Natural killer cell (primary cell): ENCODE measurements around the gene ABCA4. TPM values are rescaled to one million over a fixed set of nuclear protein-coding genes. Genes with fewer than 3 reads are reported as not detected.

Experiments used
- ATAC-seq, 3 donors: fragments of 150-1000 bp in 2 of 3; fragments of 200-7000 bp in 1 of 3; cut with Tn5 transposase; 1 replicate in 1 of 3; 2 replicates in 2 of 3; pipeline ENCODE4 v1.10.0; 2021; ENCODE audit warnings: mild to moderate bottlenecking in 2 of 3, moderate library complexity in 2 of 3
- DNase-seq, 2 donors: peaks; one replicate each; pipeline versions ENCODE4 v3.0.0 to v3.0.0-alpha.2; 2013 to 2021; ENCODE audit warnings: mixed read lengths in 1 of 2
- H3K27ac ChIP-seq: one replicate; pipeline ENCODE4 v1.5.1; 2013; ENCODE audit warnings: mild to moderate bottlenecking, low read length
- H3K27me3 ChIP-seq: one replicate; pipeline ENCODE4 v1.6.1; 2013; ENCODE audit warnings: low read length; ENCODE audit not compliant: control insufficient read depth, insufficient read depth
- H3K36me3 ChIP-seq: one replicate; pipeline ENCODE4 v1.6.1; 2013; ENCODE audit warnings: low read length; ENCODE audit not compliant: control insufficient read depth, insufficient read depth
- H3K4me1 ChIP-seq: one replicate; pipeline ENCODE4 v1.6.1; 2013; ENCODE audit warnings: low read length; ENCODE audit not compliant: control insufficient read depth, insufficient read depth
- H3K4me3 ChIP-seq: one replicate; pipeline ENCODE4 v1.5.1; 2013; ENCODE audit warnings: low read length
- H3K9me3 ChIP-seq: one replicate; pipeline ENCODE4 v1.6.1; 2013; ENCODE audit warnings: low read length; ENCODE audit not compliant: control insufficient read depth, insufficient read depth
- H3K27ac Mint-ChIP-seq, 2 donors: one replicate each; pipeline ENCODE4 v1.8.0; 2022; ENCODE audit warnings: mild to moderate bottlenecking in 2 of 2, mixed read lengths in 2 of 2, moderate library complexity in 1 of 2
- H3K27me3 Mint-ChIP-seq, 2 donors: one replicate each; pipeline ENCODE4 v1.8.0; 2022; ENCODE audit warnings: low read depth in 2 of 2, mixed read lengths in 2 of 2
- H3K36me3 Mint-ChIP-seq: one replicate; pipeline ENCODE4 v1.8.0; 2022; ENCODE audit warnings: mixed read lengths
- H3K4me1 Mint-ChIP-seq, 2 donors: one replicate each; pipeline ENCODE4 v1.8.0; 2022; ENCODE audit warnings: mixed read lengths in 2 of 2
- H3K4me3 Mint-ChIP-seq: one replicate; pipeline ENCODE4 v1.8.0; 2022; ENCODE audit warnings: mild to moderate bottlenecking, moderate library complexity, mixed read lengths
- H3K9me3 Mint-ChIP-seq, 2 donors: one replicate each; pipeline ENCODE4 v1.8.0; 2022; ENCODE audit warnings: mixed read lengths in 2 of 2
- WGBS: methylation state at CpG from one replicate; pipeline ENCODE4 v1.1.7; 2013; ENCODE audit warnings: missing lambda C conversion rate; ENCODE audit not compliant: insufficient coverage; 5-methylcytosine and 5-hydroxymethylcytosine counted together
- intact Hi-C: fragments of 100-400 bp; cut with micrococcal nuclease; formaldehyde crosslinking; loops from one replicate; pipeline ENCODE4 v1.14.2; 2022
- total RNA-seq, 4 donors: library from RNA; stranded (reverse); fragments of 120-200 nt in 1 of 4; gene quantifications; one replicate each; pipeline versions ENCODE4 v1.2.3 to v1.2.4, GENCODE V29; 2013 to 2022
- TF ChIP-seq, protein P1 (sequence below): fragments of 200-600 bp; IDR thresholded peaks from one replicate; pipeline ENCODE4 v1.8.0; 2022; ENCODE audit warnings: antibody characterized with exemption

Gene ABCA4
- total RNA-seq, 3 donors from 2014 or later (not counting 1 experiment from before 2014, with no cell fraction given), result 0.48 TPM; not detected in 2

DNA sequence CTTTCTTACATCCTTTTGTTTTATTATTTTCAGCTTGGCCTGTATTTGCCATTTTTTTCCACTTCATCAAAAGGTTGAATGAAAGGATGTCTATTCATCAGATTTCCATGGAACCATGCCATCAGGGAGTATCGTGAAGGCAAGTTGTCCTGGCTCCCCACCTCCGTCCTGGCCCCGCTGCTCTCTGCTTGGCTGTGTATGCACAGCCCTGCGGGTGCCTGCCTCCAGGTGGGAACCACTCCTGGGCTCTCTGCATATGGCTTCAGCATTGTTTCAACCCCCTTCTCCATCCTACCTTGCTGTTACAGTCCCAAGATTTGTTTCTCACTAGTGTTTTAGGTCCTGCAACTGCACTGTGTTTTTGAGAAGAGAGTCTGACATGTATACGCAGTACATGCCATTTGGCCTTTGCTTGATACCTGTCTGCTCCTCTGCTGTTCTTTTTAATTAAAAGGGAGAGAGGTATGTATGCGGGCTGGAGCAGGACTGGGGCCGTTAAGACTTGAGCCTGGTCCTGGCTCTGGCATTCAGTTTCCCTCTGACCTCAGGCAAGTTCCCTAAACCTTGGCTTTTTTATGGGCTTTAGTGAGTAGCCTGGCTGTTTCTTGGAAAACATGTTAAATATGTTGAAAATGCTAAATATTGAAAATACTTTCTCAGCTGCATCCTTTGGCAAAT, 141.8 kb downstream of the ABCA4 start:
- no peak overlapping the region for H3K4me3 Mint-ChIP-seq
- H3K27me3 Mint-ChIP-seq, result no peaks in the 10 kb centered on the region
- intact Hi-C loops, result no loop called here
- Histone ChIP-seq H3K36me3 (no peaks in the 10 kb centered on the region), H3K27me3 (no peaks in the 10 kb centered on the region), H3K4me1 (no peaks in the 10 kb centered on the region), H3K4me3 (no peak overlapping the region), H3K27ac (no peak overlapping the region), H3K9me3 (no peaks in the 10 kb centered on the region)
- no peak for ATAC-seq
- no peaks in the 10 kb centered on the region for H3K4me1 Mint-ChIP-seq
- WGBS, result 87% methylated on average over 7 of the region's 7 CpGs
- no peaks in the 10 kb centered on the region for H3K36me3 Mint-ChIP-seq
- TF ChIP-seq, protein P1, sequence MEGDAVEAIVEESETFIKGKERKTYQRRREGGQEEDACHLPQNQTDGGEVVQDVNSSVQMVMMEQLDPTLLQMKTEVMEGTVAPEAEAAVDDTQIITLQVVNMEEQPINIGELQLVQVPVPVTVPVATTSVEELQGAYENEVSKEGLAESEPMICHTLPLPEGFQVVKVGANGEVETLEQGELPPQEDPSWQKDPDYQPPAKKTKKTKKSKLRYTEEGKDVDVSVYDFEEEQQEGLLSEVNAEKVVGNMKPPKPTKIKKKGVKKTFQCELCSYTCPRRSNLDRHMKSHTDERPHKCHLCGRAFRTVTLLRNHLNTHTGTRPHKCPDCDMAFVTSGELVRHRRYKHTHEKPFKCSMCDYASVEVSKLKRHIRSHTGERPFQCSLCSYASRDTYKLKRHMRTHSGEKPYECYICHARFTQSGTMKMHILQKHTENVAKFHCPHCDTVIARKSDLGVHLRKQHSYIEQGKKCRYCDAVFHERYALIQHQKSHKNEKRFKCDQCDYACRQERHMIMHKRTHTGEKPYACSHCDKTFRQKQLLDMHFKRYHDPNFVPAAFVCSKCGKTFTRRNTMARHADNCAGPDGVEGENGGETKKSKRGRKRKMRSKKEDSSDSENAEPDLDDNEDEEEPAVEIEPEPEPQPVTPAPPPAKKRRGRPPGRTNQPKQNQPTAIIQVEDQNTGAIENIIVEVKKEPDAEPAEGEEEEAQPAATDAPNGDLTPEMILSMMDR, result no peak
- no peak overlapping the region for H3K27ac Mint-ChIP-seq
- no peak for DNase-seq
- H3K9me3 Mint-ChIP-seq, result no peaks in the 10 kb centered on the region

- no peaks in the 10 kb centered on the region for H3K27me3 Mint-ChIP-seq
- Histone ChIP-seq H3K4me3 (no peak overlapping the region), H3K9me3 (no peaks in the 10 kb centered on the region), H3K4me1 (no peaks in the 10 kb centered on the region), H3K27ac (no peak overlapping the region), H3K27me3 (no peaks in the 10 kb centered on the region), H3K36me3 (no peaks in the 10 kb centered on the region)
- H3K9me3 Mint-ChIP-seq, result no peaks in the 10 kb centered on the region
- no peak overlapping the region for H3K27ac Mint-ChIP-seq
- H3K4me3 Mint-ChIP-seq, result no peak overlapping the region
- H3K36me3 Mint-ChIP-seq, result no peaks in the 10 kb centered on the region
- intact Hi-C loops, result no loop called here
- WGBS, result 65% methylated on average over 1 of the region's 1 CpG
- ATAC-seq (no peak), DNase-seq (no peak)
- TF ChIP-seq, protein P1, result no peak
- peaks cover 0 to 5% of the 10 kb centered on the region in 2 donors for H3K4me1 Mint-ChIP-seq
Observed at GRCh38 chr1:93977598-93977945, 143.4 kb downstream of the ABCA4 start.

- no peaks in the 10 kb centered on the region for H3K9me3 ChIP-seq
- ATAC-seq, result no peak
- no peaks in the 10 kb centered on the region for H3K27me3 ChIP-seq
- H3K36me3 ChIP-seq, result no peaks in the 10 kb centered on the region
- H3K4me1 ChIP-seq, result no peaks in the 10 kb centered on the region
- Mint-ChIP-seq H3K36me3 (no peaks in the 10 kb centered on the region), H3K9me3 (no peaks in the 10 kb centered on the region), H3K4me3 (no peak overlapping the region), H3K27me3 (no peaks in the 10 kb centered on the region), H3K4me1 (peaks cover 0 to 5% of the 10 kb centered on the region in 2 donors), H3K27ac (no peak overlapping the region)
- intact Hi-C loops, result no loop called here
- TF ChIP-seq, protein P1, result no peak
- no peak overlapping the region for H3K27ac ChIP-seq
- no peak for DNase-seq
- H3K4me3 ChIP-seq, result no peak overlapping the region
Observed at GRCh38 chr1:93976711-93977597, 144.0 kb downstream of the ABCA4 start.
